Esophagus (tissue), 2 donors: Measurements from ENCODE around the gene UBL3. TPM values are rescaled to one million over a fixed set of nuclear protein-coding genes. Genes with fewer than 3 reads are reported as not detected.

Experiments
- H3K27ac ChIP-seq, 2 donors: one replicate each; pipeline ENCODE4 v1.5.1; 2013; ENCODE audit warnings: low read depth in 2 of 2, mild to moderate bottlenecking in 2 of 2, inconsistent platforms in 1 of 2, low read length in 1 of 2, moderate library complexity in 1 of 2
- H3K27me3 ChIP-seq, 2 donors: one replicate each; pipeline ENCODE4 v1.6.1; 2013; ENCODE audit warnings: low read length in 2 of 2, control low read depth in 1 of 2, mild to moderate bottlenecking in 1 of 2; ENCODE audit not compliant: insufficient read depth in 2 of 2, control insufficient read depth in 1 of 2
- H3K36me3 ChIP-seq, 2 donors: one replicate each; pipeline ENCODE4 v1.6.1; 2013; ENCODE audit warnings: low read length in 1 of 2; ENCODE audit not compliant: control insufficient read depth in 2 of 2, insufficient read depth in 2 of 2
- H3K4me1 ChIP-seq, 2 donors: one replicate each; pipeline ENCODE4 v1.6.1; 2013; ENCODE audit warnings: low read length in 1 of 2; ENCODE audit not compliant: control insufficient read depth in 2 of 2, insufficient read depth in 2 of 2
- H3K4me3 ChIP-seq, 2 donors: one replicate each; pipeline ENCODE4 v1.5.1; 2013; ENCODE audit warnings: low read length in 2 of 2, mild to moderate bottlenecking in 2 of 2, low read depth in 1 of 2, moderate library complexity in 1 of 2
- H3K9me3 ChIP-seq, 2 donors: one replicate each; pipeline ENCODE4 v1.6.1; 2013; ENCODE audit warnings: mild to moderate bottlenecking in 2 of 2, low read depth in 1 of 2, low read length in 1 of 2, moderate library complexity in 1 of 2; ENCODE audit not compliant: control insufficient read depth in 2 of 2, insufficient read depth in 1 of 2
- WGBS, 2 donors: extraction: QIAGEN DNeasy Blood & Tissue Kit; methylation state at CpG; one replicate each; pipeline ENCODE4 v1.1.7; 2013; 5-methylcytosine and 5-hydroxymethylcytosine counted together
- polyA plus RNA-seq, 2 donors: library from polyadenylated mRNA; stranded (reverse); fragments of 200-250 nt; gene quantifications; one replicate each; pipeline ENCODE4 v1.2.3, GENCODE V29; 2013
- donor health status: healthy with polysubstance abuse.
- donor health status: Bipolar disorder and iron deficiency.

Gene UBL3
- polyA plus RNA-seq, 2 donors: 30.7 to 41.5 TPM

DNA sequence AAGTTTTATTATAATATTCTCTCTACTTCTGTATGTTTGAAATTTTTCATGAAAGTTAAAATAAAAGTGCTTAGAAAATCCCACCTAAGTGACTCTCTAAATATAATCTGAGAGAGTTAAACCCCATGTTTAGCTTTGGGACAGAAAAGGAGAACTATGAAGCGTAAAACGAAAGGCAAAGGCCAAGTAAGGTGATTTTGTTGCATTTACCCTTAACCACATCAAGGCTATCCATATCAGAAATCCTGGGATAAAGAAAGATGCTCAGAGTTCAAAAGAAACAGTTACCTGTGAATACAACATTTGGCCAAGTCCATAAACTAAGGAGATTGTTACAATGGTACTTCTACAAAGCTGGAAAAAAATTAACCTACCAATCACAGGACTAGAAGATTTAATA is 31.3 kb downstream of the UBL3 start:
- WGBS, 2 donors: 77 to 92% methylated on average over 2 of the region's 2 CpGs
- Histone ChIP-seq H3K4me3 (no peak overlapping the region), H3K9me3 (no peaks in the 10 kb centered on the region), H3K27ac (no peak overlapping the region), H3K36me3 (no peaks in the 10 kb centered on the region), H3K27me3 (no peaks in the 10 kb centered on the region), H3K4me1 (no peaks in the 10 kb centered on the region)

DNA sequence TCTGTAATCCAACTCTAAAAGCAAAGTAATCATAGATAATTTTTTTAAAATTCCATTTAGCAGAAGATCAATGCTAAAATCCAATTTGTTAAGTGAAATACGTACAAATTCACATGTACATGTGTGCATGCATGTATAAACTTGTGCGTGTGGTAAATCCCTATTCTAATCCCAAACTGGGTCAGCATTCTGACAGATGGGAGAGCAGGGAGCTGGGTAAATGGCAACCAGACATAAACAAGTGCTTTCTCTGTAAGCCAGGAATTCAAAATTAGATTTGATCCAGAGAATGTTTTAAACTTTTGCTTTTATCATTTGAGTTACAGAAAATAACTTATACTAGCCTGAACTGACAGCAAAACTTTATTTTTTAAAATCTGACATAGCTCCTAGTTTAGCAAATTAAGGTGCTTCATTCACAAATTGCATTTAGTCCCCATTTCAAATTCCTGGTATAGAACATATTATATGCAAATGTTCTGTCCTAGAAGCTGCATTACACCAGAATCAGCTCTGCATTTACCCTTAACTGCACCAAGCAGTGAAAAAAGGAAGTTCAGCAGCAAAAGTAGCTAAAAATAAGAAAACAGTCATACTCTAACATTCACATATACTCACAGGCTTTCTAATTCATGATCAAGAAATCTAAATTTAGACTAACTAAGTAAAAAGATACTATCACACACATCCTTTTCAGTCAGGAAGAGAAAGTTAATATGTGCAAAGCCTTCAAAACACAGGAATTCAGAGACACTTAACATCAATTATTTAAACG is 32.6 kb downstream of the UBL3 start:
- Histone ChIP-seq H3K4me1 (no peaks in the 10 kb centered on the region), H3K27me3 (no peaks in the 10 kb centered on the region), H3K27ac (no peak overlapping the region), H3K36me3 (no peaks in the 10 kb centered on the region), H3K9me3 (no peaks in the 10 kb centered on the region), H3K4me3 (no peak overlapping the region)
- 24 to 26% methylated on average over 3 of the region's 3 CpGs for WGBS, 2 donors

DNA sequence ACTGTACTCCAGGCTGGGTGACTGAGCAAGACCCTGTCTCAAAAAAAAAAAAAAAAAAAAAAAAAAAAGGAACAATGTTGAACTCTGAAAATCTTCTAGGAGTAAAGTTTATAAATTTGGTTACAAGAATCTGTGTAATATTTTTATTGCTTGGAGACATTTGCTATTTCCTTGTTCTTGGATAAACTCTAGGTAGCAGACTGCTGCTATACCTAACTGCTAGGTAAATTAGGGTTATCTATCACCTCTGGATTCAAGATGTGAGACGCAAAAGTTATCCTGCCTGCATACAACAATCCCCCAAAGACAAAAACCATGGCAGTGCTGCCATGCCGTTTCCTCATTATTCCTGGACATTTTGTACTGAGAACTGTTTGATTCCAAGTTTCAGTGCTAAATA is 33.7 kb downstream of the UBL3 start:
- H3K27me3 ChIP-seq: no peaks in the 10 kb centered on the region
- no peak overlapping the region for H3K4me3 ChIP-seq
- no peaks in the 10 kb centered on the region for H3K36me3 ChIP-seq
- H3K4me1 ChIP-seq: no peaks in the 10 kb centered on the region
- H3K27ac ChIP-seq: no peak overlapping the region
- 85 to 89% methylated on average over 2 of the region's 2 CpGs for WGBS, 2 donors
- no peaks in the 10 kb centered on the region for H3K9me3 ChIP-seq

DNA sequence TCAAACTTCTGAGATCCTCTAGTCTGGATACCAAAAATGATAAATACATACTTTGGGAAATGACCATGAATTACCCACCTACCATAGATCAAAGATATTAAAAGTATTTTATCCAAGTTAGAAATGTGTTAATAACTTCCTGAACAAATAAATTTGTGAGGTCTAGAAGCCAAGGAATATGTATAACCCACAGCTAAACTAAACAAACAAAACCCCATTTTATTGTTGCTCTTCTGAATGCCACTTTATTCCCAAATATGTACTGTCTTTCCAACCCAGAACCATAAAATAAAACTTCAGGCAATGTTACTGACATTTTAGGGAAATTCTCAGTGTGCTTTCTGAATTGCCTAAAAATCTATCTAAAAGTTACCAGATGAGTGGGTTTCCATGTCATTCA is 35.1 kb downstream of the UBL3 start:
- H3K27ac ChIP-seq: no peak overlapping the region
- H3K9me3 ChIP-seq: no peaks in the 10 kb centered on the region
- H3K27me3 ChIP-seq: no peaks in the 10 kb centered on the region
- H3K36me3 ChIP-seq: no peaks in the 10 kb centered on the region
- H3K4me1 ChIP-seq: no peaks in the 10 kb centered on the region
- H3K4me3 ChIP-seq: no peak overlapping the region

DNA sequence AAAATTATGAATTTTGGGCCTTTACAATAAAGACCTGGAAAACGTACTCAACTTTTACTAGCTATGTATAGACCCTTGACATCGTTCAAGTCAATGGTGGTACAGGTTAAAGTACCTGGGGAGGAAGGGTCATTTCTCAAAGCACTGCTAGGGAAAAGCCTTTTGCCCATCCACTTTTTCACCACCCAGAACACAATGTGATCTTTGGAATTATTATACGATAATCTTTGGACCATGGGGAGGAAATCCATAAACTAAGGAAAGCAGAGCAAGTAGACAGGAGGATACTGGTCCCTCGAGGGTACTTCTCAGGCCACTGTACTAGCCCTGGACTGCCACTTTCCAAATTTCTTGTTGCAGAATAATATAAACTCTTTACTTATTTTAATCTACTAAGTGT is 39.5 kb downstream of the UBL3 start:
- Histone ChIP-seq H3K36me3 (no peaks in the 10 kb centered on the region), H3K4me1 (no peaks in the 10 kb centered on the region), H3K4me3 (no peak overlapping the region), H3K27ac (no peak overlapping the region), H3K27me3 (no peaks in the 10 kb centered on the region), H3K9me3 (no peaks in the 10 kb centered on the region)
- 86 to 93% methylated on average over 4 of the region's 4 CpGs for WGBS, 2 donors

DNA sequence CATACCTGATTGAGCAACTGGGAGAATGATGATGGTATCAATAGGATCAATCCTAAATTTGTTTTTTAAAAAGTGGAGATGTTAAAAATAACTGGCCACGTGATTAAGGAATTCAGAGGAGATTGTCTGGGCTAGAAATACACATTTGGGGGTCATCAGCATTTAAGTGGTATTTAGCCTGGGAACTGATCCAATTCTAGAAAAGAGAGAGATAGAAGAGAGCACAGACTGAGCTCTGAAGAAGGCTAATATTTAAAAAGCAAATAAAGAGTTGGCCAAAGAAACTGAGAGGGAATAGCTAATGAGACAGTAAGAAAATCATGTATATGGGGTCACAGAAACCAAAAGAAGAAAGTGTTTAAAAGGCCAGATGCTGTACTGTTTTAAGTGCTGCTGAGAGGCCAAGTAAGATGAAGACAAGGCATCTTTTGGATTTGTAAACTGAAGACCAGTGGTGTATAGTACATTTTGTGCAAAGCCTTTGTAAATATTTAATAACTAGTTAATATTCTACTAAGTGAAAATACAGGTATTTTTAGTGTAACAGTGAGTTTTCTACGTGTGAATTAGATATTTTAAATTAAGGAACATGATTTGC is 40.2 kb downstream of the UBL3 start:
- Histone ChIP-seq H3K27me3 (no peaks in the 10 kb centered on the region), H3K36me3 (no peaks in the 10 kb centered on the region), H3K4me1 (no peaks in the 10 kb centered on the region), H3K4me3 (no peak overlapping the region), H3K9me3 (no peaks in the 10 kb centered on the region), H3K27ac (no peak overlapping the region)
- WGBS, 2 donors: 48 to 56% methylated on average over 2 of the region's 2 CpGs

DNA sequence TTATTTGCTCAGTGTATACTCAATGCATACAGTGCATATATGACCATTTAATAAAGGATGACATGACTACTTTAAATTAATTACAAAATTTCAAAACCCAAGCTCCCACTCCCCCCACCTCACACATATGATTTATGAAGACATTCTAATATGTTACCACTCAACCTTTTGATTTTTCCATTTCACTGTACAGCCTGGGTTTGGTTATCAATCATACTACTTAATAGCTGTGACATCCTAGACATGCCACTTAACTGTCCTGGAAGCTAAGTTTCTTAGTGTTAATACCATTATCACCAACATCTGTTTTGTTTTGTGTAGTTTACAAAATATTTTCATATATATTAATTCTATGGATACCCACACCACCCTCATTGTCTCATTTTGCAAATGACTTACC is 42.2 kb downstream of the UBL3 start:
- no peaks in the 10 kb centered on the region for H3K9me3 ChIP-seq
- H3K27me3 ChIP-seq: no peaks in the 10 kb centered on the region
- no peak overlapping the region for H3K4me3 ChIP-seq
- no peaks in the 10 kb centered on the region for H3K4me1 ChIP-seq
- no peak overlapping the region for H3K27ac ChIP-seq
- no peaks in the 10 kb centered on the region for H3K36me3 ChIP-seq

DNA sequence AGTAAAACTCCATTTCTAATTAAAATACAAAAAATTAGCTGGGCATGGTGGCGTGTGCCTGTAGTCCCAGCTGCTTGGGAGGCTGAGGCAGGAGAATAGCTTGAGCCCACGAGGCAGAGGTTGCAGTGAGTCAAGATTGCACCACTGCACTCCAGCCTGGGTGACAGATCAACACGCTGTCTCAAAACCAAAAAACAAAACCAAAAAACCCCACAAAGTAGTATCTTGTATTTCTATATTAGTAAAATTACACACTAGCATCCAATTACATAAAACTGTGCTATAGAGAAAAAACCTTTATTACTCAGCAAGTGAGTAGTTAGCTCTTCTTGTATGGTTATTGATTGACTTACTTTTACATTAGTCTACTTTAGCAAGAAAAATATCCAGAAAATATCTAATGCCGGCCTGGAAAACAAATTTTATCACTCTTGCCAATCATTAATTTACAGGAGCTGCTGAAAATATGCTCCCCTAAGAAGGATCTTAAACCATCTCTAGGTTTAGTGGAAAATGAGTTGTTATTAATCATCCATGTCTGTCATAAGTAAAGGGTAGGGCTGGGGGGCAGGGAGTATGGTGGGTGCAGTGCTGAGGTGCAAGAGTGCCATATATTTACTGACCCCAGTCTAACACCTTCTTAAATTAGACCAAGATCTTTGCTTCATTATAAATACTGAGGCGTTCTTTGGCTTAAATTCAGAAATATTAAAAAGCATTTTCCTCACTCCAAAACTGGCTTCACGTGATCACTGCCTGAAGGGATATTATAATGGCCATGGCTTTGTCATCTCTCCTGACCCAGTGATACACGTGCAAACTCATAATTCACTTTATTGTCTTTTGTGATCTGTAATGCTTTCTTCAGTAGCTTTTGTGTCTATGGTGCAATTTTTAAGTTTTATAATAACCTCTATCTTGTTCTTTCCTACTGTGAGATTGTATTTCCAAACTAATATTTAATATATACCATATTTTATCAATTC is 44.1 kb downstream of the UBL3 start:
- Histone ChIP-seq H3K27me3 (no peaks in the 10 kb centered on the region), H3K4me3 (no peak overlapping the region), H3K27ac (no peak overlapping the region), H3K4me1 (peaks cover 0 to 2% of the 10 kb centered on the region in 2 donors), H3K9me3 (no peaks in the 10 kb centered on the region), H3K36me3 (no peaks in the 10 kb centered on the region)
- 70 to 72% methylated on average over 7 of the region's 7 CpGs for WGBS, 2 donors

DNA sequence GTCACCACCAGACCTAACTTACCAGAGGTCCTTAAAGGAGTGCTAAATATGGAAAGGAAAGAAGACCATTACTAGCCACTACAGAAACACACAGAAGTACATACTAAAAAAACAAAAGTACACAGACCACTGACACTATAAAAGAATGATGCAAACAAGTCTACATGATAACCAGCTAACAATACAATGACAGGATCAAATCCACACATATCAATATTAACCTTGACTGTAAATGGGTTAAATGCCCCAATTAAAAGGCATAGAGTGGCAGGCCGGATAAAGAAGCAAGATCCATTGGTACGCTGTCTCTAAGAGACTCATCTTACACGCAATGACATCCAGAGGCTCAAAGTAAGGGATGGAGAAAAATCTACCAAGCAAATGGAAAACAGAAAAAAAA is 47.2 kb downstream of the UBL3 start:
- no peak overlapping the region for H3K27ac ChIP-seq
- no peaks in the 10 kb centered on the region for H3K9me3 ChIP-seq
- no peaks in the 10 kb centered on the region for H3K27me3 ChIP-seq
- H3K4me1 ChIP-seq: peaks cover 0 to 2% of the 10 kb centered on the region in 2 donors
- WGBS, 2 donors: 96 to 100% methylated on average over 3 of the region's 3 CpGs
- H3K4me3 ChIP-seq: no peak overlapping the region
- no peaks in the 10 kb centered on the region for H3K36me3 ChIP-seq
